H9 (cell line): Measurements from ENCODE around the gene TBC1D12. TPM values are rescaled to one million over a fixed set of nuclear protein-coding genes. Genes with fewer than 3 reads are reported as not detected.

Experiments
- DNase-seq: peaks from one replicate; pipeline ENCODE4 v3.0.0-alpha.2; 2017
- H2AFZ ChIP-seq: one replicate; pipeline ENCODE4 v1.6.1; 2013; ENCODE audit warnings: mild to moderate bottlenecking, low read length, control low read depth, moderate library complexity
- H2AK5ac ChIP-seq: 2 replicates; pipeline ENCODE4 v1.6.1; 2013; ENCODE audit warnings: low read length, control low read depth, mixed read lengths; ENCODE audit not compliant: insufficient read length
- H2BK120ac ChIP-seq: one replicate; pipeline ENCODE4 v1.6.1; 2013; ENCODE audit warnings: low read depth, mild to moderate bottlenecking, low read length, control low read depth, inconsistent platforms; ENCODE audit not compliant: poor library complexity, severe bottlenecking
- H2BK12ac ChIP-seq: 2 replicates; pipeline ENCODE4 v1.6.1; 2013; ENCODE audit warnings: low read length, control low read depth, mixed read lengths, low read depth; ENCODE audit not compliant: insufficient read length
- H2BK15ac ChIP-seq: 2 replicates; pipeline ENCODE4 v1.6.1; 2013; ENCODE audit warnings: low read depth, low read length, control low read depth
- H2BK20ac ChIP-seq: one replicate; pipeline ENCODE4 v1.6.1; 2013; ENCODE audit warnings: low read depth, mild to moderate bottlenecking, low read length, control low read depth, inconsistent platforms; ENCODE audit not compliant: poor library complexity, severe bottlenecking
- H2BK5ac ChIP-seq: 2 replicates; pipeline ENCODE4 v1.6.1; 2013; ENCODE audit warnings: low read length, control low read depth, mixed read lengths; ENCODE audit not compliant: insufficient read length
- H3K14ac ChIP-seq: 2 replicates; pipeline ENCODE4 v1.6.1; 2013; ENCODE audit warnings: low read length, control low read depth; ENCODE audit not compliant: insufficient read depth
- H3K18ac ChIP-seq: 2 replicates; pipeline ENCODE4 v1.6.1; 2013; ENCODE audit warnings: low read depth, mild to moderate bottlenecking, mixed read lengths, low read length, control low read depth; ENCODE audit not compliant: insufficient read length
- H3K23ac ChIP-seq: 2 replicates; pipeline ENCODE4 v1.6.1; 2013; ENCODE audit warnings: low read length, control low read depth, mixed read lengths, low read depth; ENCODE audit not compliant: insufficient read length
- H3K23me2 ChIP-seq: 2 replicates; pipeline ENCODE4 v1.6.1; 2013; ENCODE audit warnings: low read depth, mild to moderate bottlenecking, mixed read lengths, low read length, control low read depth; ENCODE audit not compliant: insufficient read length, poor library complexity, severe bottlenecking
- H3K27ac ChIP-seq: 2 replicates; pipeline ENCODE4 v1.5.1; 2013; ENCODE audit warnings: low read length, control low read depth, mixed read lengths, low read depth; ENCODE audit not compliant: insufficient read length
- H3K27me3 ChIP-seq: 2 replicates; pipeline ENCODE4 v1.6.1; 2013; ENCODE audit warnings: low read length, control low read depth, inconsistent platforms; ENCODE audit not compliant: insufficient read depth
- H3K4ac ChIP-seq: 2 replicates; pipeline ENCODE4 v1.6.1; 2013; ENCODE audit warnings: low read depth, mild to moderate bottlenecking, control low read depth, inconsistent platforms, low read length, moderate library complexity
- H3K4me1 ChIP-seq: 2 replicates; pipeline ENCODE4 v1.6.1; 2013; ENCODE audit warnings: low read length, control low read depth, inconsistent platforms; ENCODE audit not compliant: insufficient read depth
- H3K4me2 ChIP-seq: 2 replicates; pipeline ENCODE4 v1.6.1; 2013; ENCODE audit warnings: low read length, control low read depth, mixed read lengths; ENCODE audit not compliant: insufficient read length, insufficient read depth
- H3K56ac ChIP-seq: 2 replicates; pipeline ENCODE4 v1.6.1; 2013; ENCODE audit warnings: low read depth, mild to moderate bottlenecking, mixed read lengths, low read length, control low read depth; ENCODE audit not compliant: insufficient read length
- H3K79me1 ChIP-seq: 2 replicates; pipeline ENCODE4 v1.6.1; 2013; ENCODE audit warnings: low read depth, mild to moderate bottlenecking, moderate library complexity, low read length, control low read depth, inconsistent platforms; ENCODE audit not compliant: insufficient read depth, poor library complexity, severe bottlenecking
- H3K79me2 ChIP-seq: 2 replicates; pipeline ENCODE4 v1.6.1; 2013; ENCODE audit warnings: low read length, control low read depth, inconsistent platforms; ENCODE audit not compliant: insufficient read depth
- H3K9ac ChIP-seq: 2 replicates; pipeline ENCODE4 v1.6.1; 2013; ENCODE audit warnings: low read length, control low read depth, mixed read lengths; ENCODE audit not compliant: insufficient read length; ENCODE audit errors: extremely low read depth
- H3K9me3 ChIP-seq: one replicate; pipeline ENCODE4 v1.6.1; 2013; ENCODE audit warnings: low read depth, low read length, inconsistent platforms; ENCODE audit not compliant: control insufficient read depth
- H3T11ph ChIP-seq: one replicate; pipeline ENCODE4 v1.6.1; 2013; ENCODE audit warnings: mild to moderate bottlenecking, low read length, control low read depth, inconsistent platforms
- H4K20me1 ChIP-seq: one replicate; pipeline ENCODE4 v1.6.1; 2013; ENCODE audit not compliant: control insufficient read depth, insufficient read length, insufficient read depth
- H4K5ac ChIP-seq: 2 replicates; pipeline ENCODE4 v1.6.1; 2013; ENCODE audit warnings: low read depth, mild to moderate bottlenecking, mixed read lengths, low read length, control low read depth; ENCODE audit not compliant: insufficient read length
- H4K8ac ChIP-seq: replicated peaks from 2 replicates; pipeline ENCODE4 v1.6.1; 2013; ENCODE audit warnings: low read length, control low read depth, mixed read lengths, low read depth; ENCODE audit not compliant: insufficient read length
- H4K91ac ChIP-seq: 2 replicates; pipeline ENCODE4 v1.6.1; 2013; ENCODE audit warnings: low read depth, mild to moderate bottlenecking, moderate library complexity, mixed read lengths, low read length, control low read depth; ENCODE audit not compliant: insufficient read length
- H3K27ac Mint-ChIP-seq, 3 experiments: 2 replicates in 2 of 3; 3 replicates in 1 of 3; pipeline ENCODE4 v1.8.0; 2020 to 2021; ENCODE audit warnings: mixed read lengths in 3 of 3, mild to moderate bottlenecking in 1 of 3, moderate library complexity in 1 of 3
- H3K27me3 Mint-ChIP-seq: 2 replicates; pipeline ENCODE4 v1.8.0; 2021; ENCODE audit warnings: low read depth, mild to moderate bottlenecking, moderate library complexity, mixed read lengths
- H3K36me3 Mint-ChIP-seq, 3 experiments: 2 replicates in 2 of 3; 3 replicates in 1 of 3; pipeline ENCODE4 v1.8.0; 2020 to 2021; ENCODE audit warnings: low read depth in 3 of 3, mixed read lengths in 3 of 3; ENCODE audit not compliant: insufficient read depth in 1 of 3
- H3K4me1 Mint-ChIP-seq, 2 experiments: 2 replicates each; pipeline ENCODE4 v1.8.0; 2020; ENCODE audit warnings: mixed read lengths in 2 of 2
- H3K4me3 Mint-ChIP-seq, 2 experiments: 2 replicates in 1 of 2; 3 replicates in 1 of 2; pipeline ENCODE4 v1.8.0; 2020 to 2021; ENCODE audit warnings: mild to moderate bottlenecking in 2 of 2, mixed read lengths in 2 of 2, moderate library complexity in 1 of 2
- H3K9me3 Mint-ChIP-seq, 2 experiments: 2 replicates in 1 of 2; 3 replicates in 1 of 2; pipeline ENCODE4 v1.8.0; 2020; ENCODE audit warnings: mild to moderate bottlenecking in 2 of 2, mixed read lengths in 2 of 2, moderate library complexity in 1 of 2
- CTCF ChIP-seq: fragments of 200-600 bp; sonication (generic); conservative IDR thresholded peaks from 3 replicates; pipeline ENCODE4 v1.8.0; 2021; ENCODE audit warnings: antibody characterized with exemption, mild to moderate bottlenecking
- WGBS: extraction: QIAGEN DNeasy Blood & Tissue Kit; methylation state at CpG from one replicate; pipeline ENCODE4 v1.1.7; 2013; ENCODE audit warnings: missing lambda C conversion rate, low lambda C conversion rate, mixed read lengths; ENCODE audit not compliant: insufficient read length; ENCODE audit errors: extremely low coverage; 5-methylcytosine and 5-hydroxymethylcytosine counted together
- total RNA-seq: library from RNA; stranded (reverse); gene quantifications from 2 replicates; pipeline ENCODE4 v1.2.1, GENCODE V29; 2021

TBC1D12 gene
- total RNA-seq, 1 experiment from 2014 or later: 2.0 TPM

GRCh38 chr10:94459385-94459784 is 57.0 kb downstream of the TBC1D12 start:
- TF ChIP-seq CTCF: no peak
- Histone ChIP-seq H4K20me1 (no peaks in the 10 kb centered on the region), H3K56ac (no peak overlapping the region), H2BK120ac (no peak overlapping the region), H2BK20ac (no peak overlapping the region), H3K14ac (no peak overlapping the region), H4K5ac (no peak overlapping the region), H3K79me1 (no peaks in the 10 kb centered on the region), H3K27me3 (no peaks in the 10 kb centered on the region), H3K9me3 (no peaks in the 10 kb centered on the region), H3K4me2 (no peak overlapping the region), H2BK12ac (no peak overlapping the region), H4K91ac (no peak overlapping the region), H3K4ac (no peak overlapping the region), H2AFZ (no peak overlapping the region), H3T11ph (no peak overlapping the region), H3K9ac (no peak overlapping the region), H3K27ac (no peak overlapping the region), H2BK15ac (no peak overlapping the region), H4K8ac (no peak overlapping the region), H3K79me2 (no peaks in the 10 kb centered on the region), H3K23me2 (no peaks in the 10 kb centered on the region), H2BK5ac (no peak overlapping the region), H2AK5ac (no peak overlapping the region), H3K23ac (no peak overlapping the region), H3K4me1 (no peaks in the 10 kb centered on the region), H3K18ac (no peak overlapping the region)
- H3K27me3 Mint-ChIP-seq: no peaks in the 10 kb centered on the region
- WGBS: no CpG with 5 or more reads among the region's 25 CpGs
- peaks cover 7 to 17% of the 10 kb centered on the region in 2 experiments for H3K9me3 Mint-ChIP-seq
- DNase-seq: no peak
- no peaks in the 10 kb centered on the region for H3K4me1 Mint-ChIP-seq
- H3K27ac Mint-ChIP-seq: no peak overlapping the region
- H3K4me3 Mint-ChIP-seq: no peak overlapping the region
- H3K36me3 Mint-ChIP-seq: peaks cover 0 to 13% (median 6%) of the 10 kb centered on the region in 3 experiments; a peak in 6 of 7 replicates
